Stomach (tissue), 9 donors: Measurements from ENCODE around the gene KCNK3. TPM values are rescaled to one million over a fixed set of nuclear protein-coding genes. Genes with fewer than 3 reads are reported as not detected.

Experiments
- DNase-seq, 2 donors: peaks; one replicate each; pipeline versions ENCODE4 v3.0.0 to v3.0.0-alpha.2; 2013 to 2019
- H3K27ac ChIP-seq, 5 donors: fragments of 200-600 bp in 4 of 5; sonication (generic) in 4 of 5; one replicate each; pipeline ENCODE4 v1.5.1; 2013 to 2019; ENCODE audit warnings: mild to moderate bottlenecking in 1 of 5, moderate library complexity in 1 of 5
- H3K27me3 ChIP-seq, 3 donors: fragments of 200-600 bp; sonication (generic); one replicate each; pipeline ENCODE4 v1.5.1; 2017 to 2019; ENCODE audit warnings: mixed run types in 1 of 3
- H3K36me3 ChIP-seq, 4 donors: fragments of 200-600 bp; sonication (generic); 1 replicate in 3 of 4; 2 replicates in 1 of 4; pipeline ENCODE4 v1.5.1; 2016 to 2019
- H3K4me1 ChIP-seq, 4 donors: fragments of 200-600 bp; sonication (generic); one replicate each; pipeline ENCODE4 v1.5.1; 2016 to 2019
- H3K4me3 ChIP-seq, 4 donors: fragments of 200-600 bp; sonication (generic) in 3 of 4; one replicate each; pipeline ENCODE4 v1.5.1; 2016 to 2019; ENCODE audit warnings: mild to moderate bottlenecking in 1 of 4
- H3K9me3 ChIP-seq, 4 donors: fragments of 200-600 bp; sonication (generic); one replicate each; pipeline ENCODE4 v1.5.1; 2016 to 2019
- CTCF ChIP-seq, 7 experiments: fragments of 450-650 bp in 4 of 7; fragments of 200-600 bp in 3 of 7; sonication (generic) in 3 of 7; IDR thresholded peaks; one replicate each; pipeline ENCODE4 v1.5.1; 2016 to 2019; ENCODE audit warnings: antibody characterized with exemption in 7 of 7, control low read depth in 2 of 7, mild to moderate bottlenecking in 1 of 7
- EP300 ChIP-seq: sonication (generic); formaldehyde crosslinking; IDR thresholded peaks from one replicate; pipeline ENCODE4 v1.6.1; 2017; ENCODE audit warnings: antibody characterized with exemption
- POLR2A ChIP-seq, 4 donors: fragments of 450-650 bp; IDR thresholded peaks; one replicate each; pipeline ENCODE4 v1.6.1; 2016; ENCODE audit warnings: antibody characterized with exemption in 4 of 4, control low read depth in 2 of 4, mild to moderate bottlenecking in 1 of 4, moderate library complexity in 1 of 4
- POLR2AphosphoS5 ChIP-seq, 3 donors: sonication (generic); formaldehyde crosslinking; IDR thresholded peaks; one replicate each; pipeline ENCODE4 v1.6.1; 2016; ENCODE audit warnings: antibody characterized with exemption in 3 of 3
- WGBS, 5 donors: extraction: QIAGEN DNeasy Blood & Tissue Kit in 3 of 5; methylation state at CpG; one replicate each; pipeline versions ENCODE4 v1.1.5 to v1.1.7; 2013 to 2018; 5-methylcytosine and 5-hydroxymethylcytosine counted together
- intact Hi-C: fragments of 100-400 bp; cut with DNase I; formaldehyde crosslinking; loops from one replicate; pipeline ENCODE4 v1.15.1; 2023; ENCODE audit warnings: low total_unique reads
- polyA plus RNA-seq, 3 donors: library from polyadenylated mRNA; stranded (reverse); fragments of 200-250 nt; gene quantifications; one replicate each; pipeline ENCODE4 v1.2.3, GENCODE V29; 2013
- total RNA-seq, 5 donors: library from RNA; depleted of rRNA; stranded (reverse); fragments of >200 nt; gene quantifications; one replicate each; pipeline versions ENCODE4 v1.1.0 to v1.2.3, GENCODE V29; 2014 to 2016
- donor health status: healthy with polysubstance abuse.
- donor health status: Bipolar disorder and iron deficiency.
- donor health status: healthy.

KCNK3 gene
- total and polyA plus RNA-seq, 8 donors: 0.62 to 22.8 (median 1.9) TPM

GRCh38 chr2:26721115-26722032 is 28.9 kb downstream of the KCNK3 start:
- intact Hi-C loops: no loop called here
- peak; percentile 81 to 84 for DNase-seq

GRCh38 chr2:26722328-26722727 is 29.8 kb downstream of the KCNK3 start:
- no peak for TF ChIP-seq EP300
- TF ChIP-seq POLR2A (IDR thresholded peaks at IDR 0.05): no peak
- no peak for TF ChIP-seq CTCF (IDR thresholded peaks at IDR 0.05)
- no peak for TF ChIP-seq POLR2AphosphoS5 (IDR thresholded peaks at IDR 0.05)
- no peaks in the 10 kb centered on the region for H3K36me3 ChIP-seq
- H3K27ac ChIP-seq: peak overlapping the region in 2 of 5 donors; percentile 58 to 81
- intact Hi-C loops: no loop called here
- no peak for DNase-seq
- peaks cover 37 to 65% (median 50%) of the 10 kb centered on the region in 4 donors for H3K4me1 ChIP-seq
- H3K4me3 ChIP-seq: no peak overlapping the region
- no peaks in the 10 kb centered on the region for H3K9me3 ChIP-seq
- 70 to 76% (median 71%) methylated on average over 1 of the region's 1 CpG for WGBS, 5 donors
- H3K27me3 ChIP-seq: peaks cover 0 to 37% (median 1%) of the 10 kb centered on the region in 3 donors

More at GRCh38 chr2:26721115-26722032, 28.9 kb downstream of the KCNK3 start:
- Histone ChIP-seq H3K9me3 (no peaks in the 10 kb centered on the region), H3K4me1 (peaks cover 37 to 65% (median 50%) of the 10 kb centered on the region in 4 donors), H3K27ac (peak overlapping the region; percentile 13 to 81 (median 65)), H3K36me3 (no peaks in the 10 kb centered on the region), H3K4me3 (no peak overlapping the region), H3K27me3 (peaks cover 0 to 27% (median 0%) of the 10 kb centered on the region in 3 donors)
- TF ChIP-seq POLR2A (IDR thresholded peaks at IDR 0.05) (no peak), POLR2AphosphoS5 (IDR thresholded peaks at IDR 0.05) (peak in 2 of 3 donors; percentile 79 to 81)
- WGBS, 5 donors: 27 to 58% (median 43%) methylated on average over 11 to 12 of the region's 12 CpGs

GRCh38 chr2:26722911-26723310 is 30.4 kb downstream of the KCNK3 start:
- H3K4me3 ChIP-seq: no peak overlapping the region
- no peaks in the 10 kb centered on the region for H3K36me3 ChIP-seq
- TF ChIP-seq POLR2A (IDR thresholded peaks at IDR 0.05) (no peak), POLR2AphosphoS5 (IDR thresholded peaks at IDR 0.05) (no peak), EP300 (no peak), CTCF (IDR thresholded peaks at IDR 0.05) (no peak)
- no peaks in the 10 kb centered on the region for H3K9me3 ChIP-seq
- peaks cover 0 to 42% (median 7%) of the 10 kb centered on the region in 3 donors for H3K27me3 ChIP-seq
- peaks cover 37 to 65% (median 50%) of the 10 kb centered on the region in 4 donors for H3K4me1 ChIP-seq
- intact Hi-C loops: no loop called here
- H3K27ac ChIP-seq: peak overlapping the region in 4 of 5 donors; percentile 22 to 81 (median 63)
- 94 to 100% (median 100%) methylated on average over 1 of the region's 1 CpG for WGBS, 5 donors
- DNase-seq: no peak

- H3K9me3 ChIP-seq: no peaks in the 10 kb centered on the region
- H3K4me3 ChIP-seq: no peak overlapping the region
- H3K27ac ChIP-seq: peak overlapping the region in 4 of 5 donors; percentile 49 to 81 (median 72)
- intact Hi-C loops: no loop called here
- H3K27me3 ChIP-seq: peaks cover 0 to 47% (median 12%) of the 10 kb centered on the region in 3 donors
- WGBS, 5 donors: 84 to 92% (median 90%) methylated on average over 3 of the region's 3 CpGs
- H3K4me1 ChIP-seq: peaks cover 37 to 65% (median 51%) of the 10 kb centered on the region in 4 donors
- DNase-seq: no peak
- peaks cover 0 to 2% (median 0%) of the 10 kb centered on the region in 4 donors for H3K36me3 ChIP-seq
- TF ChIP-seq POLR2AphosphoS5 (IDR thresholded peaks at IDR 0.05): no peak
- TF ChIP-seq POLR2A (IDR thresholded peaks at IDR 0.05): no peak
- no peak for TF ChIP-seq CTCF (IDR thresholded peaks at IDR 0.05)
- TF ChIP-seq EP300: no peak
Observed at GRCh38 chr2:26723475-26723874, 31.0 kb downstream of the KCNK3 start.
